ENCODE results near the gene USP6NL. TPM values are rescaled to one million over a fixed set of nuclear protein-coding genes. Genes with fewer than 3 reads are reported as not detected.
A peak's percentile ranks its signal among the peaks of the same experiment; 100 is the strongest.

Gene USP6NL
- total and polyA plus RNA-seq, 9 of the 15 experiments (the other 6 are each of a cell fraction or from before 2014, with no cell fraction given) = 3.2 to 26.6 (median 19.8) TPM

DNA sequence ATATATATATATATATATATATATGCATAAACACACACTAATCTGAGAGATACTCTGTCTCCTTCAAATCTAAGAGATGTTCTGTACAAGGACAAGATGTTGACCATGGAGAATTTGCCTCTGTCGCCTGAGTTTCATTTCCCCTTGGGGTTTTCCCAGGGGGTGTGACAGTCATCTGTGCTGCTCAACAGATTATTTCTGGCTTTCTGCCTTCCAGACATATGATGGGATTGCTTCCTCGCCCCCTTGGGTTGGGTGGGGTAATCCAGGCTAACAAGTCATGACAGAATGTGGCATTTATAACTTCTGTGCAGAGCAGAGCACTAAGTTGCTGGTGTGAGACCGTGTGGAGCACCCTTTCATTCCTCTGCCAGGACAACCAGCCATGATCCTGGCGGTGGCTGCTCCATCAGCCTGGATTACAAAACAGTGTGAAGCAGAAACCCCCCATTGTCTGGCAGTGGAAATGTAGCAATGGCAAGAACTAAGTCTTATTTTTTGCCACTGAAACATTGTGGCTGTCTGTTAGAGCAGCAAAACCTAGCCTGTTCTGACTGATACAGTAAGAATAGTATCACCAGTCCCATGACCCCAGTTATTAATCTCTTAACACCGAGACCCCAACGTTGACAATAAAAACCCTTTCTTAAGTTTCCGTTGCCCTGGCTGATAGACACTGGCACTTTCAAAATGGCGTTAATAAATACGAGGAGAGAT, 13.7 kb upstream of the USP6NL start:
- H3K9me1 ChIP-seq (ENCODE audit: control insufficient read depth, insufficient read depth, low read length) = no peaks in the 10 kb centered on the region
- H3K4me3 ChIP-seq = no peak overlapping the region
- H3K27me3 ChIP-seq (ENCODE audit: control insufficient read depth in 2 of 2, insufficient read depth in 2 of 2, low read length in 2 of 2) = no peaks in the 10 kb centered on the region
- no peaks in the 10 kb centered on the region for H3K36me3 ChIP-seq (ENCODE audit: control insufficient read depth, insufficient read depth, low read length)
- TF ChIP-seq GABPA (tag; conservative IDR thresholded peaks at IDR 0.05; ENCODE audit: low read depth) (no peak), ZNF12 (CRISPR knock-in tag; IDR thresholded peaks at IDR 0.05) (peak; percentile 91)
- H3K4me1 ChIP-seq (replicated peaks in 1 of 2; ENCODE audit: control insufficient read depth in 2 of 2, insufficient read depth in 2 of 2, low read length in 2 of 2) = no peaks in the 10 kb centered on the region; a peak in 1 of 5 replicates
- H2AFZ ChIP-seq (ENCODE audit: low read depth, low read length) = peak overlapping the region; percentile 53
- no TSS peak for BruUV-seq (replicated peaks)
- CTCF ChIA-PET (ENCODE audit: low intra/inter-chr PET ratio) = no interaction called here
- intact Hi-C loops (cut with micrococcal nuclease) = no loop called here
- FAIRE-seq (no peak), ATAC-seq (no peak; the same call in 2 of the 3 replicates), DNase-seq (ENCODE audit: extremely low read depth in 1 of 4, low spot score in 3 of 4) (no peak)
- no peaks in the 10 kb centered on the region; the same call in 1 of the 2 replicates for H3K9me3 ChIP-seq (replicated peaks; ENCODE audit: control insufficient read depth, insufficient read depth, low read depth, low read length)
- H3K4me2 ChIP-seq (ENCODE audit: insufficient read depth, low read length) = no peak overlapping the region
- in situ Hi-C loops (cut with MboI) = no loop called here
- WGBS (ENCODE audit: insufficient coverage, low coverage, missing lambda C conversion rate) = 43% methylated on average over 9 of the region's 9 CpGs
- no peaks in the 10 kb centered on the region for H3K79me2 ChIP-seq (ENCODE audit: control insufficient read depth, insufficient read depth, low read length)
- no peaks in the 10 kb centered on the region for H4K20me1 ChIP-seq (replicated peaks; ENCODE audit: control insufficient read depth, insufficient read depth, low read length)
- POLR2A ChIA-PET = interaction anchor here (0.7 kb wide), 1 partner anchor 958 kb away, joined by 3 read pairs; no protein-coding TSS in a partner anchor
- no peak overlapping the region for H3K27ac ChIP-seq (ENCODE audit: extremely low read depth, low read depth, low read length)
- H3K9ac ChIP-seq (ENCODE audit: insufficient read depth in 1 of 2, low read depth in 2 of 2, low read length in 2 of 2) = no peak overlapping the region

DNA sequence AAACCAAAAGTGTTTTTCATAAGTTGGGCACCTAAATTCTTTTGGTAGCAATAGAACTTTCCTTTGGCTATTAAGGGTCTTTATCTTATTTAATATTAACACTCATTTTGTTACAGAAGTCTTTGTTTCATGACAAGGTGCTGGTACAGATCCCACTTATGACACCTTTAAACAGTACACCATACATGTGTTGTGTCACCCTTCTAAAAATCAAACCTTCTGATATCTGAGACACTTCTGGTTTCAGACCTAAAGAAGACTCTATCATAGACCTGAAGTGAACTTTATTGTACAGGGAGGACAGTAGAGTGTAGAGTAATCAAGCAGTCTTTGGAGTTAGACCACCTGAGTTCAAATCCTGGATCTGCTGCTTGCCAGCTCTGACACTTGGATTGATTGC, 5.8 kb upstream of the USP6NL start:
- Histone ChIP-seq H3K4me2 (ENCODE audit: insufficient read depth, low read length) (no peak overlapping the region), H4K20me1 (replicated peaks; ENCODE audit: control insufficient read depth, insufficient read depth, low read length) (no peaks in the 10 kb centered on the region), H3K27me3 (ENCODE audit: control insufficient read depth in 2 of 2, insufficient read depth in 2 of 2, low read length in 2 of 2) (no peaks in the 10 kb centered on the region), H3K9me1 (ENCODE audit: control insufficient read depth, insufficient read depth, low read length) (no peaks in the 10 kb centered on the region), H3K27ac (ENCODE audit: extremely low read depth, low read depth, low read length) (no peak overlapping the region), H3K4me1 (replicated peaks in 1 of 2; ENCODE audit: control insufficient read depth in 2 of 2, insufficient read depth in 2 of 2, low read length in 2 of 2) (peaks cover 8 to 29% of the 10 kb centered on the region in 2 experiments), H3K9ac (ENCODE audit: insufficient read depth in 1 of 2, low read depth in 2 of 2, low read length in 2 of 2) (no peak overlapping the region), H3K79me2 (ENCODE audit: control insufficient read depth, insufficient read depth, low read length) (no peaks in the 10 kb centered on the region), H2AFZ (ENCODE audit: low read depth, low read length) (no peak overlapping the region), H3K4me3 (no peak overlapping the region), H3K36me3 (ENCODE audit: control insufficient read depth, insufficient read depth, low read length) (no peaks in the 10 kb centered on the region), H3K9me3 (replicated peaks; ENCODE audit: control insufficient read depth, insufficient read depth, low read depth, low read length) (0 out of 2 replicates have a peak, but pooled peaks cover 12% of the 10 kb centered on the region)
- in situ Hi-C loops (cut with MboI) (no loop called here), intact Hi-C loops (cut with micrococcal nuclease) (loop anchor here (10.0 kb wide), 1 partner anchor 278 kb away; no protein-coding TSS in a partner anchor)
- FAIRE-seq (no peak), DNase-seq (ENCODE audit: extremely low read depth in 1 of 4, low spot score in 3 of 4) (no peak), ATAC-seq (no peak)
- ChIA-PET POLR2A (interaction anchor here (1.2 kb wide), 1 partner anchor 18 kb away, joined by 4 read pairs; no protein-coding TSS in a partner anchor), CTCF (ENCODE audit: low intra/inter-chr PET ratio) (no interaction called here)
- no TSS peak for BruUV-seq (replicated peaks)
- TF ChIP-seq SNRNP70 (optimal IDR thresholded peaks at IDR 0.05; ENCODE audit: low read depth, low read length) (no peak), TRIM28 (IDR thresholded peaks at IDR 0.05) (peak; percentile 70; the same call in 1 of the 2 replicates), TRIM24 (IDR thresholded peaks at IDR 0.05) (peak in 1 of 2 experiments; percentile 64; a peak in 1 of 4 replicates), CEBPB (tag; IDR thresholded peaks at IDR 0.05) (peak; percentile 25; the same call in 1 of the 2 replicates)
